Sigmoid colon (tissue), 7 donors: ENCODE results near the gene FAM161A. TPM values are rescaled to one million over a fixed set of nuclear protein-coding genes. Genes with fewer than 3 reads are reported as not detected.
A peak's percentile ranks its signal among the peaks of the same experiment; 100 is the strongest.
"Not testable (repeated sequence)": the region's sequence is repeated elsewhere in the genome, so short reads cannot be mapped to it uniquely, and the experiment has no call there.

Experiments
- DNase-seq: peaks from one replicate; pipeline ENCODE4 v3.0.0-alpha.2; 2019
- H3K27ac ChIP-seq, 4 donors: fragments of 200-600 bp; sonication (generic); one replicate each; pipeline ENCODE4 v1.5.1; 2016 to 2019; ENCODE audit warnings: mild to moderate bottlenecking in 1 of 4
- H3K27me3 ChIP-seq, 3 donors: fragments of 200-600 bp; sonication (generic); one replicate each; pipeline ENCODE4 v1.5.1; 2019; ENCODE audit warnings: mild to moderate bottlenecking in 1 of 3
- H3K36me3 ChIP-seq, 4 donors: fragments of 200-600 bp; sonication (generic); one replicate each; pipeline ENCODE4 v1.5.1; 2016 to 2019
- H3K4me1 ChIP-seq, 4 donors: fragments of 200-600 bp; sonication (generic); one replicate each; pipeline ENCODE4 v1.5.1; 2017 to 2019
- H3K4me3 ChIP-seq, 4 donors: fragments of 200-600 bp; sonication (generic); one replicate each; pipeline ENCODE4 v1.5.1; 2017 to 2019; ENCODE audit warnings: mild to moderate bottlenecking in 2 of 4, moderate library complexity in 1 of 4
- H3K9me3 ChIP-seq, 4 donors: fragments of 200-600 bp in 3 of 4; sonication (generic) in 3 of 4; one replicate each; pipeline versions ENCODE4 v1.5.1 to v1.6.1; 2013 to 2019
- EP300 ChIP-seq, 4 donors: sonication (generic); formaldehyde crosslinking; IDR thresholded peaks; one replicate each; pipeline ENCODE4 v1.6.1; 2017; ENCODE audit warnings: antibody characterized with exemption in 4 of 4
- POLR2A ChIP-seq, 2 donors: fragments of 450-650 bp; IDR thresholded peaks; one replicate each; pipeline ENCODE4 v1.6.1; 2016; ENCODE audit warnings: antibody characterized with exemption in 2 of 2, mild to moderate bottlenecking in 2 of 2, moderate library complexity in 2 of 2
- POLR2AphosphoS5 ChIP-seq, 4 donors: sonication (generic); formaldehyde crosslinking; IDR thresholded peaks; one replicate each; pipeline ENCODE4 v1.6.1; 2017; ENCODE audit warnings: antibody characterized with exemption in 4 of 4
- WGBS, 2 donors: extraction: QIAGEN DNeasy Blood & Tissue Kit; methylation state at CpG; one replicate each; pipeline ENCODE4 v1.1.7; 2013; 5-methylcytosine and 5-hydroxymethylcytosine counted together
- intact Hi-C: fragments of 100-400 bp; cut with DNase I; formaldehyde crosslinking; loops from one replicate; pipeline ENCODE4 v1.15.1; 2023
- polyA plus RNA-seq, 3 donors: library from polyadenylated mRNA; stranded (reverse); fragments of 200-250 nt; gene quantifications; one replicate each; pipeline ENCODE4 v1.2.3, GENCODE V29; 2013
- total RNA-seq, 4 donors: library from RNA; depleted of rRNA; stranded (reverse); fragments of >200 nt; gene quantifications; one replicate each; pipeline ENCODE4 v1.1.0, GENCODE V29; 2016
- TF ChIP-seq, protein P1 (sequence below), 4 experiments: fragments of 450-650 bp in 3 of 4; fragments of 200-600 bp in 1 of 4; IDR thresholded peaks; one replicate each; pipeline ENCODE4 v1.5.1; 2016 to 2019; ENCODE audit warnings: antibody characterized with exemption in 4 of 4, mild to moderate bottlenecking in 3 of 4, moderate library complexity in 2 of 4
- donor health status: healthy with polysubstance abuse.
- donor health status: Bipolar disorder and iron deficiency.
- donor health status: healthy.

Gene FAM161A
- total and polyA plus RNA-seq, 7 donors = 0.46 to 4.1 (median 1.8) TPM

DNA sequence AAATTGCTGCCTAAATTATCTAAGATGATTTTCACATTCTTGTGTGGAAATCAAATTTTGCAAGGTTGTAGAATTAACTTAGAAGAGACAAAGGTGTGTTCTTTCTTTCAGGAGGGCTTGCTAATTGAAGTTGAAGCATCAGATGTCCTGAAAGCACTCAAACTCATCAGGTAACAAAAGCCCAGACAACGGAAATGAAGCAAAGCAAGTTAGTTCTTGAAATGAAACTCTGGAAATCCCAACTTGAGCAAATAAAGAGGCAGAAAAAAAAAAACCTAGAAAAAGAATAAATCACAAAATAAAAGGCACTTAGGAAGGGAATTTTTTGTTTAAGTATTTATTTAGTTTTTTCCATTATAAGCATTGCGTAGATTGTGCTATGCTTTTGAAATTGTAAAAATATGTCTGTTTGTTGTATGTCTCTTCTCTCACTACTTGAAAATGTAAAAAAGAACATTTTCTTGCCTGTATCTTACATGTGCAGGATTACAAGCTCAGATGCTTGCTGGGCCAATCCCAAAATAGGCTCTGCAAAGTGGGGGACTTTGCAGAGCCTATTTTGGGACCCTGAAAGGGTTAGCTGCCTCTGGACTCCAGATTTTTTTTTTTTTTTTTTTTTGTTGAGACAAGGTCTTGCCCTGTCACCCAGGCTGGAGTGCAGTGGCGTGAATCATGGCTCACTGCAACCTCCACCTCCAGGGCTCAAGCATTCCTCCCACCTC lies 46.7 kb downstream of the FAM161A start:
- Histone ChIP-seq H3K4me3 (no peak overlapping the region), H3K27me3 (no peaks in the 10 kb centered on the region), H3K27ac (no peak overlapping the region), H3K4me1 (no peaks in the 10 kb centered on the region), H3K9me3 (no peaks in the 10 kb centered on the region), H3K36me3 (no peaks in the 10 kb centered on the region)
- 77 to 84% methylated on average over 3 of the region's 3 CpGs for WGBS, 2 donors
- no peak for TF ChIP-seq POLR2AphosphoS5 (IDR thresholded peaks at IDR 0.05)
- no peak for TF ChIP-seq EP300 (IDR thresholded peaks at IDR 0.05)
- TF ChIP-seq, protein P1, sequence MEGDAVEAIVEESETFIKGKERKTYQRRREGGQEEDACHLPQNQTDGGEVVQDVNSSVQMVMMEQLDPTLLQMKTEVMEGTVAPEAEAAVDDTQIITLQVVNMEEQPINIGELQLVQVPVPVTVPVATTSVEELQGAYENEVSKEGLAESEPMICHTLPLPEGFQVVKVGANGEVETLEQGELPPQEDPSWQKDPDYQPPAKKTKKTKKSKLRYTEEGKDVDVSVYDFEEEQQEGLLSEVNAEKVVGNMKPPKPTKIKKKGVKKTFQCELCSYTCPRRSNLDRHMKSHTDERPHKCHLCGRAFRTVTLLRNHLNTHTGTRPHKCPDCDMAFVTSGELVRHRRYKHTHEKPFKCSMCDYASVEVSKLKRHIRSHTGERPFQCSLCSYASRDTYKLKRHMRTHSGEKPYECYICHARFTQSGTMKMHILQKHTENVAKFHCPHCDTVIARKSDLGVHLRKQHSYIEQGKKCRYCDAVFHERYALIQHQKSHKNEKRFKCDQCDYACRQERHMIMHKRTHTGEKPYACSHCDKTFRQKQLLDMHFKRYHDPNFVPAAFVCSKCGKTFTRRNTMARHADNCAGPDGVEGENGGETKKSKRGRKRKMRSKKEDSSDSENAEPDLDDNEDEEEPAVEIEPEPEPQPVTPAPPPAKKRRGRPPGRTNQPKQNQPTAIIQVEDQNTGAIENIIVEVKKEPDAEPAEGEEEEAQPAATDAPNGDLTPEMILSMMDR (IDR thresholded peaks at IDR 0.05) = no peak
- no peak for TF ChIP-seq POLR2A (IDR thresholded peaks at IDR 0.05)
- intact Hi-C loops = no loop called here
- DNase-seq = no peak

DNA sequence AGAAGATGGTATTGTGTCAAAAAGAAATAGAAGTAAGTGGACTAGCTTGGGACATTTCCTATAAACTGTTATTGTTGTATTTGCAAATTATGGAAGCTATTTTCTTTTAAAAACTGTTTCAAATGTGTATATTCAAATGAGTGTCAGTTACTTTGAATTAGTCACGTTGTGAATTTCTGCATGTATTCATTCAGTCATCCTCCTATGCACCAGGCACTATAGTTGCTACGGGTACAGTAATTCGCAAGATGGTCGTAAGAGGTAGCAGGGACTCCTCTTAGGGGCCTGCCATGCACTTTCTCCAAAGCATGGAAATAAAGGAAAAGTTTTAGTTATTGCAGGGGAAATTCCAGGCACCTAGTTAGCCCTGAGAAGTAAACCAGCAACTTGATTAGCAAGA lies 51.3 kb downstream of the FAM161A start:
- Histone ChIP-seq H3K27ac (no peak overlapping the region), H3K27me3 (no peaks in the 10 kb centered on the region), H3K4me1 (no peaks in the 10 kb centered on the region), H3K4me3 (no peak overlapping the region), H3K9me3 (no peaks in the 10 kb centered on the region), H3K36me3 (no peaks in the 10 kb centered on the region)
- intact Hi-C loops = no loop called here
- TF ChIP-seq POLR2A (IDR thresholded peaks at IDR 0.05) (no peak), POLR2AphosphoS5 (IDR thresholded peaks at IDR 0.05) (no peak), EP300 (IDR thresholded peaks at IDR 0.05) (no peak)
- TF ChIP-seq, protein P1 (IDR thresholded peaks at IDR 0.05) = no peak
- WGBS, 2 donors = 80 to 82% methylated on average over 4 of the region's 4 CpGs
- DNase-seq = no peak

DNA sequence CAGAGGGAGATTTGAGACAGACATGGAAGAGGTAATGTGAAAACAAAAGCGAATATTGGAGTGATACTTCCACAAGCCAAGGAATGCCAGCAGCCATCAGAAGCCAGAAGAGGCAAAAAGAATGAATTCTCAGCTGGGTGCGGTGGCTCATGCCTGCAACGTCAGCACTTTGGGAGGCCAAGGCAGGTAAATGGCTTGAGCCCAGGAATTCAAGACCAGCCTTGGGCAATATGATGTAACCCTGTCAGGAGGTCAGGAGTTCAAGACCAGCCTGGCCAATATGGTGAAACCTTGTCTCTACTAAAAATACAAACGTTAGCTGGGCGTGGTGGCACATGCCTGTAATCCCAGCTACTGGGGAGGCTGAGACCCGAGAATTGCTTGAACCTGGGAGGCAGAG lies 54.8 kb downstream of the FAM161A start:
- no peaks in the 10 kb centered on the region for H3K4me1 ChIP-seq
- no peak for DNase-seq
- no peaks in the 10 kb centered on the region for H3K27me3 ChIP-seq
- H3K36me3 ChIP-seq = no peaks in the 10 kb centered on the region
- intact Hi-C loops = no loop called here
- 77 to 89% methylated on average over 6 of the region's 6 CpGs for WGBS, 2 donors
- H3K9me3 ChIP-seq = no peaks in the 10 kb centered on the region
- TF ChIP-seq POLR2A (IDR thresholded peaks at IDR 0.05) (no peak), EP300 (IDR thresholded peaks at IDR 0.05) (no peak), POLR2AphosphoS5 (IDR thresholded peaks at IDR 0.05) (no peak)
- TF ChIP-seq, protein P1 (IDR thresholded peaks at IDR 0.05) = no peak
- no peak overlapping the region for H3K4me3 ChIP-seq
- no peak overlapping the region for H3K27ac ChIP-seq

DNA sequence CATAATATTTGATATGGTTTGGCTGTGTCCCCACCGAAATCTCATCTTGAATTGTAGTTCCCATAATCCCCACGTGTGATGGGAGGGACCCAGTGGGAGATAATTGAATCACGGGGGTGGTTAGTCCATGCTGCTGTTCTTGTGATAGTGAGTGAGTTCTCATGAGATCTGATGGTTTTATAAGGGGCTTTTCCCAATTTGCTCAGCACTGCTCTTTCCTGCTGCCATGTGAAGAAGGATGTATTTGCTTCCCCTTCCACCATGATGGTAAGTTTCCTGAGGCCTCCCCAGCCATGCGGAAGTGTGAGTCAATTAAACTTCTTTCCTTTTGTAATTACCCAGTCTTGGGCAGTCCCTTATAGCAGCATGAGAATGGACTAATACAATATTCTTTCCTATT lies 56.4 kb downstream of the FAM161A start:
- H3K9me3 ChIP-seq, H3K27me3 ChIP-seq, DNase-seq, H3K4me1 ChIP-seq, intact Hi-C loops, H3K4me3 ChIP-seq, H3K27ac ChIP-seq, H3K36me3 ChIP-seq: not testable (repeated sequence)
- WGBS, 2 donors = 72 to 86% methylated on average over 4 of the region's 4 CpGs

DNA sequence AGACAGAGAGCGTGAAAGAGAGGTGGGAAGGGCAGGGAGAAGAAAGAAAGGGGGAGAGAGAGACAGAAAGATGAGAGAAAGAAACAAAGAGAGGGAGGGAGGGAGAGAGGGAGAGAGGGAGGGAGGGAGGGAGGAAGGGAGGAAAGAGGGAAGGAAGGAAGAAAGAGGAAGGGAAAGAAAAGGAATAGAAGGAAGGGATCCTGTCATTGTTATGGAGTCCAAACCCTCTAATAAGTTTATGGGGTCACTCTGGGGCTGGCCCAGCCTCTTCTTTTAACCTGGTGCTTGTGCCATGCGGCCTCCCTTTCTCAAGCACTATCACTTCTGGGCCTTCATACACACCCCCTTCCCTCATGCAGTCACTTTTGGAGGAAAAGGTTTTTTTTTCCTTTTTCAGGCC lies 58.5 kb downstream of the FAM161A start:
- no peak overlapping the region for H3K27ac ChIP-seq
- TF ChIP-seq EP300 (IDR thresholded peaks at IDR 0.05) = no peak
- no peaks in the 10 kb centered on the region for H3K36me3 ChIP-seq
- 94 to 95% methylated on average over 2 of the region's 2 CpGs for WGBS, 2 donors
- intact Hi-C loops = no loop called here
- H3K4me1 ChIP-seq = peaks cover 0 to 6% (median 5%) of the 10 kb centered on the region in 4 donors
- H3K27me3 ChIP-seq = no peaks in the 10 kb centered on the region
- no peak for DNase-seq
- no peak overlapping the region for H3K4me3 ChIP-seq
- H3K9me3 ChIP-seq = no peaks in the 10 kb centered on the region

DNA sequence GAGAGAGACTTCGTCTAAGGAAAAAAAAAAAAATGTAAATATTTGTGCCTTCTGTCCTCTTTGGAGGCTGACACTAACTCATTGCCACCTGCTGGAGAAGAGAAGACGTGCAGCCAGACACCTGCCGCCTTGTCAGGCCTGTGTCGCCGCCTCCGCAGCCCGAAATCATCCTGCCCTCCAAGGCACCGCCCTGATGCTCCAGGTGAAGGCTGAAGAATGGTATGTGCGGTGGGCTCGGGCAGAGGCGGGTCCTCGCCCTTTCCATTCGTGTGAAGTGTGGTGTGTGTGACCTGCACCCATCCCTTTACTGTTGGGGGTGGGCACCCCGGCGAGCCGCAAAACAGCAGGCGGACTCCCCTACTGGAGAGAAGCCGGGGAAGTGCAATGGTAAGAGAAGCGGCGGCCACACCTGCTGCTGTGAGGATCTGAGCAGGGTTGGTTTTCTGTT lies 60.4 kb downstream of the FAM161A start:
- intact Hi-C loops = no loop called here
- Histone ChIP-seq H3K36me3 (no peaks in the 10 kb centered on the region), H3K27ac (no peak overlapping the region), H3K4me3 (peak overlapping the region in 2 of 4 donors; percentile 20 to 27), H3K27me3 (no peaks in the 10 kb centered on the region), H3K4me1 (peaks cover 0 to 6% (median 5%) of the 10 kb centered on the region in 4 donors), H3K9me3 (no peaks in the 10 kb centered on the region)
- WGBS, 2 donors = 15 to 26% methylated on average over 20 of the region's 20 CpGs
- TF ChIP-seq EP300 (IDR thresholded peaks at IDR 0.05) = no peak
- TF ChIP-seq, protein P1 (IDR thresholded peaks at IDR 0.05) = peak in 3 of 4 experiments; percentile 53 to 60 (median 54)
- DNase-seq = peak; percentile 67
